ENCODE results near the gene CACNA1S.

CACNA1S gene

GRCh38 chr1:201143726-201144635, 31.8 kb upstream of the CACNA1S start:
- H3K36me3 Mint-ChIP-seq (ENCODE audit: low read depth): peaks cover 94% of the 10 kb centered on the region
- no peaks in the 10 kb centered on the region for H3K9me3 Mint-ChIP-seq
- intact Hi-C loops (cut with micrococcal nuclease): no loop called here
- H3K4me3 Mint-ChIP-seq: no peak overlapping the region
- no peak overlapping the region for H3K27ac Mint-ChIP-seq
- no peaks in the 10 kb centered on the region for H3K4me1 Mint-ChIP-seq (ENCODE audit: low read depth)
- H3K27me3 Mint-ChIP-seq: no peaks in the 10 kb centered on the region

GRCh38 chr1:201142849-201143725, 30.9 kb upstream of the CACNA1S start:
- Mint-ChIP-seq H3K27me3 (no peaks in the 10 kb centered on the region), H3K36me3 (ENCODE audit: low read depth) (peaks cover 90% of the 10 kb centered on the region), H3K27ac (no peak overlapping the region), H3K4me3 (no peak overlapping the region), H3K4me1 (ENCODE audit: low read depth) (no peaks in the 10 kb centered on the region), H3K9me3 (no peaks in the 10 kb centered on the region)
- intact Hi-C loops (cut with micrococcal nuclease): no loop called here

- Mint-ChIP-seq H3K36me3 (ENCODE audit: low read depth) (peaks cover 91% of the 10 kb centered on the region), H3K4me1 (ENCODE audit: low read depth) (no peaks in the 10 kb centered on the region), H3K9me3 (no peaks in the 10 kb centered on the region), H3K27me3 (no peaks in the 10 kb centered on the region), H3K4me3 (no peak overlapping the region), H3K27ac (no peak overlapping the region)
- intact Hi-C loops (cut with micrococcal nuclease): no loop called here
Observed at GRCh38 chr1:201142011-201142848, 30.0 kb upstream of the CACNA1S start.

- Mint-ChIP-seq H3K4me1 (ENCODE audit: low read depth) (no peaks in the 10 kb centered on the region), H3K27ac (no peak overlapping the region)
Observed at GRCh38 chr1:201141418-201141817, 29.2 kb upstream of the CACNA1S start.

DNA sequence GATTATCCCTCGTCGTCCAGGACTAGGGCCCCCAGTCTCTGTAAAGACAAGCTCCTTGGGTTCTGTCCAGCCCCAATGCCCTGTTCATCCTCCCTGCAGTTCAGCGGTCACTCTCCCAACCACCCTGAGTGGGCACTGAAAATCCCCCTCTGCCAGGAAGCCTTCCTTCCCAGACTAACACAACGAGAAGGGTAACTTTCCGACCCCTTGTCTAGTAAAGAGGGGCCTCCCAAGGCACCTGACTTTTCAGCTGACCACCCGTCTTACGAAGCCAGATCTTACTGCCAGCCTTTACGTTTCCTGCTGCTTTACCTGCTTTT, 28.7 kb upstream of the CACNA1S start:
- intact Hi-C loops (cut with micrococcal nuclease): no loop called here
- Mint-ChIP-seq H3K27me3 (no peaks in the 10 kb centered on the region), H3K9me3 (no peaks in the 10 kb centered on the region), H3K4me1 (ENCODE audit: low read depth) (no peaks in the 10 kb centered on the region), H3K27ac (no peak overlapping the region), H3K4me3 (no peak overlapping the region), H3K36me3 (ENCODE audit: low read depth) (peaks cover 86% of the 10 kb centered on the region)

More at GRCh38 chr1:201141418-201141817, 29.2 kb upstream of the CACNA1S start:
- H3K36me3 Mint-ChIP-seq (ENCODE audit: low read depth): peaks cover 87% of the 10 kb centered on the region
- no peaks in the 10 kb centered on the region for H3K9me3 Mint-ChIP-seq
- no peak overlapping the region for H3K4me3 Mint-ChIP-seq
- no peaks in the 10 kb centered on the region for H3K27me3 Mint-ChIP-seq
- intact Hi-C loops (cut with micrococcal nuclease): no loop called here

- H3K27me3 Mint-ChIP-seq: no peaks in the 10 kb centered on the region
- H3K4me3 Mint-ChIP-seq: no peak overlapping the region
- intact Hi-C loops (cut with micrococcal nuclease): no loop called here
- no peaks in the 10 kb centered on the region for H3K4me1 Mint-ChIP-seq (ENCODE audit: low read depth)
- peaks cover 86% of the 10 kb centered on the region for H3K36me3 Mint-ChIP-seq (ENCODE audit: low read depth)
- no peaks in the 10 kb centered on the region for H3K9me3 Mint-ChIP-seq
- no peak overlapping the region for H3K27ac Mint-ChIP-seq
Observed at GRCh38 chr1:201140235-201140940, 28.2 kb upstream of the CACNA1S start.

GRCh38 chr1:201139756-201140155, 27.5 kb upstream of the CACNA1S start:
- Mint-ChIP-seq H3K9me3 (no peaks in the 10 kb centered on the region), H3K36me3 (ENCODE audit: low read depth) (peaks cover 86% of the 10 kb centered on the region), H3K27me3 (no peaks in the 10 kb centered on the region), H3K4me1 (ENCODE audit: low read depth) (no peaks in the 10 kb centered on the region), H3K27ac (no peak overlapping the region), H3K4me3 (no peak overlapping the region)
- intact Hi-C loops (cut with micrococcal nuclease): no loop called here

- Mint-ChIP-seq H3K4me1 (ENCODE audit: low read depth) (no peaks in the 10 kb centered on the region), H3K9me3 (no peaks in the 10 kb centered on the region), H3K27me3 (no peaks in the 10 kb centered on the region), H3K27ac (no peak overlapping the region), H3K36me3 (ENCODE audit: low read depth) (peaks cover 86% of the 10 kb centered on the region), H3K4me3 (no peak overlapping the region)
- intact Hi-C loops (cut with micrococcal nuclease): no loop called here
Observed at GRCh38 chr1:201139306-201139705, 27.1 kb upstream of the CACNA1S start.

- Mint-ChIP-seq H3K4me1 (ENCODE audit: low read depth) (no peaks in the 10 kb centered on the region), H3K9me3 (no peaks in the 10 kb centered on the region), H3K36me3 (ENCODE audit: low read depth) (peaks cover 80% of the 10 kb centered on the region), H3K4me3 (no peak overlapping the region), H3K27ac (no peak overlapping the region), H3K27me3 (no peaks in the 10 kb centered on the region)
- intact Hi-C loops (cut with micrococcal nuclease): no loop called here
Observed at GRCh38 chr1:201138311-201138840, 26.1 kb upstream of the CACNA1S start.

GRCh38 chr1:201137579-201138310, 25.5 kb upstream of the CACNA1S start:
- Mint-ChIP-seq H3K27ac (no peak overlapping the region), H3K4me1 (ENCODE audit: low read depth) (no peaks in the 10 kb centered on the region), H3K4me3 (no peak overlapping the region), H3K36me3 (ENCODE audit: low read depth) (peaks cover 74% of the 10 kb centered on the region), H3K27me3 (no peaks in the 10 kb centered on the region), H3K9me3 (no peaks in the 10 kb centered on the region)
- intact Hi-C loops (cut with micrococcal nuclease): no loop called here

GRCh38 chr1:201137024-201137392, 24.8 kb upstream of the CACNA1S start:
- no peak overlapping the region for H3K27ac Mint-ChIP-seq
- H3K27me3 Mint-ChIP-seq: no peaks in the 10 kb centered on the region
- intact Hi-C loops (cut with micrococcal nuclease): no loop called here
- H3K36me3 Mint-ChIP-seq (ENCODE audit: low read depth): peaks cover 66% of the 10 kb centered on the region
- no peak overlapping the region for H3K4me3 Mint-ChIP-seq
- H3K4me1 Mint-ChIP-seq (ENCODE audit: low read depth): no peaks in the 10 kb centered on the region
- no peaks in the 10 kb centered on the region for H3K9me3 Mint-ChIP-seq

DNA sequence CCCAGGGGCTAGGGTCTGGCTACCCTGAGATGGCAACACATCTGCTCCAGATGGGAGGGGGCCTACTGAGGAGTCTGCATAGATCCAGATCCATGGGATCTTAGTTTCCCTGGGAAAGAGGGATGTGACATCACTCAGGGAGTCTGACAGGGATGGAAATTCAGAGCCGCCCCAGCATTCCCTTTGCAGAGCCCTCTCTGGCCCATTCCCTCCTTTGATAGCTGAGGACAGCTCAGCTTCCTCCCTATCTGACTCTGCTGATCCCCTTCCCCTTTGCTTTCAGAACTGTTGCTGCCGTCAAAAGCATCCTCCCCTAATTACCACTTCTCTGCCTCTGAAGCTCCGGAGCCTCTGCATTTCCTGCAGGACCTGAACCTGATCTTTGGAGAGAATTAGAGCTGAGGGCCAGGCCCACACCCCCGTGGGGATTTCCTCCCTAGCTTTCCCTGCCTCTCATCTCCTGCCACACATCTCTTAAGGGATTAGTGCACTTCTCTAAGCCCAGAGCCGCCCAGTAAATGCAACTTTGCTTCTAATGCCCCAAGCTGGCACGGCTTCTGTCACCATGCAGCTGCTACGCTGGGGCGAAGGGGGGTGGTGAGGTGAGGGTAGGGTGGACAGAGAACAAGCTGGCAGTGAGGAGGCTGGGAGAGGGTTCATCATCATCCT, 24.3 kb upstream of the CACNA1S start:
- H3K27ac Mint-ChIP-seq: no peak overlapping the region
- no peaks in the 10 kb centered on the region for H3K9me3 Mint-ChIP-seq
- no peaks in the 10 kb centered on the region for H3K4me1 Mint-ChIP-seq (ENCODE audit: low read depth)
- H3K36me3 Mint-ChIP-seq (ENCODE audit: low read depth): peaks cover 61% of the 10 kb centered on the region
- no peak overlapping the region for H3K4me3 Mint-ChIP-seq
- H3K27me3 Mint-ChIP-seq: no peaks in the 10 kb centered on the region
- intact Hi-C loops (cut with micrococcal nuclease): no loop called here
